Measurements from ENCODE around the gene APOL2. TPM values are rescaled to one million over a fixed set of nuclear protein-coding genes. Genes with fewer than 3 reads are reported as not detected.

The APOL2 gene
- total and polyA plus RNA-seq, 10 of the 15 experiments (the other 5 are each of a cell fraction or from before 2014, with no cell fraction given) = 4.4 to 39.9 (median 25.0) TPM

- peaks cover 4% of the 10 kb centered on the region for H3K4me1 ChIP-seq (ENCODE audit: control insufficient read depth, insufficient read depth, low read length)
- DNase-seq (ENCODE audit: low read depth, low spot score) (no peak), ATAC-seq (peak; percentile 72), FAIRE-seq (no peak)
- no peaks in the 10 kb centered on the region for H3K36me3 ChIP-seq (ENCODE audit: control insufficient read depth in 2 of 2, insufficient read depth in 2 of 2, low read length in 1 of 2)
- H3K27me3 ChIP-seq (replicated peaks in 1 of 2; ENCODE audit: control insufficient read depth in 2 of 2, insufficient read depth in 2 of 2, low read length in 1 of 2) = no peaks in the 10 kb centered on the region
- CTCF ChIA-PET = interaction anchor here (1.0 to 2.8 kb wide), 7 partner anchors 10 to 259 kb away, joined by 3 to 13 read pairs (median 4); no protein-coding TSS in a partner anchor
- no TSS peak for BruUV-seq (replicated peaks)
- intact Hi-C loops (cut with micrococcal nuclease; ENCODE audit: unreplicated experiment) (no loop called here), in situ Hi-C loops (cut with MboI) (no loop called here)
- no peak overlapping the region for H3K27ac ChIP-seq (ENCODE audit: control insufficient read depth, insufficient read depth)
- no peak overlapping the region for H2AFZ ChIP-seq (ENCODE audit: control insufficient read depth, low read depth, low read length)
- H4K20me1 ChIP-seq (ENCODE audit: control insufficient read depth, insufficient read depth) = no peaks in the 10 kb centered on the region
- no peak overlapping the region for H3K9ac ChIP-seq (ENCODE audit: control insufficient read depth, insufficient read depth, low read length)
- POLR2A ChIA-PET = interaction anchor here (0.7 to 1.7 kb wide), 2 partner anchors 9 to 42 kb away, joined by 4 read pairs; partner anchors contain the start of genes APOL1 and APOL4
- H3K4me3 ChIP-seq = no peak overlapping the region
- SMC1A ChIA-PET (ENCODE audit: uncharacterized antibody, unreplicated experiment) = interaction anchor here (0.7 to 2.0 kb wide), 8 partner anchors 10 to 75 kb away, joined by 3 to 9 read pairs (median 4); no protein-coding TSS in a partner anchor
- H3K4me2 ChIP-seq (ENCODE audit: control insufficient read depth, insufficient read depth) = no peak overlapping the region; the same call in 1 of the 2 replicates
- H3K9me3 ChIP-seq (replicated peaks; ENCODE audit: control insufficient read depth, insufficient read depth, low read length) = peaks cover 2% of the 10 kb centered on the region; the same call in 1 of the 3 replicates
- 27% methylated on average over 4 of the region's 4 CpGs for WGBS (ENCODE audit: insufficient coverage, insufficient replicate concordance, low lambda C conversion rate, missing lambda C conversion rate)
- RAD21 ChIA-PET (ENCODE audit: unreplicated experiment) = no interaction called here
- H3K79me2 ChIP-seq (ENCODE audit: control insufficient read depth, insufficient read depth, low read length) = no peaks in the 10 kb centered on the region
- TF ChIP-seq EED (IDR thresholded peaks at IDR 0.05; ENCODE audit: low read depth) (no peak), ZBTB4 (CRISPR knock-in tag; IDR thresholded peaks at IDR 0.05) (no peak), SUZ12 (IDR thresholded peaks at IDR 0.05; ENCODE audit: unreplicated experiment) (no peak), RCOR1 (conservative IDR thresholded peaks at IDR 0.05; ENCODE audit: low read depth, low read length) (no peak), RUNX3 (IDR thresholded peaks at IDR 0.05; ENCODE audit: low read length) (peak; percentile 65), ZNF384 (IDR thresholded peaks at IDR 0.05; ENCODE audit: borderline replicate concordance, low read depth, low read length) (no peak), NFIC (IDR thresholded peaks at IDR 0.05; ENCODE audit: low read depth, low read length) (no peak), USF1 (IDR thresholded peaks at IDR 0.05; ENCODE audit: borderline replicate concordance, extremely low read length, insufficient read depth, low read depth, low read length) (no peak), IKZF1 (conservative IDR thresholded peaks at IDR 0.05) (peak; percentile 33; the same call in 1 of the 2 replicates), SRF (IDR thresholded peaks at IDR 0.05; ENCODE audit: low read depth in 2 of 2, low read length in 2 of 2) (no peak), MYC (IDR thresholded peaks at IDR 0.05; ENCODE audit: insufficient read depth, insufficient read length, insufficient replicate concordance, low read length, severe bottlenecking) (no peak), ZNF217 (IDR thresholded peaks at IDR 0.05) (no peak), GATAD2B (conservative IDR thresholded peaks at IDR 0.05; ENCODE audit: low read depth) (no peak), KDM1A (IDR thresholded peaks at IDR 0.05; ENCODE audit: borderline replicate concordance) (no peak), ZBTB11 (CRISPR knock-in tag; IDR thresholded peaks at IDR 0.05) (no peak), IKZF2 (IDR thresholded peaks at IDR 0.05) (0 out of 4 replicates have a peak, but pooled peaks of 1 of the 2 experiments have one; percentile 41)
These were observed 28.0 kb downstream of the APOL2 start for GRCh38 chr22:36211237-36211861.
